ENCODE data around the gene ERI2. TPM values are rescaled to one million over a fixed set of nuclear protein-coding genes. Genes with fewer than 3 reads are reported as not detected.

The ERI2 gene
- total RNA-seq, 2 experiments from 2014 or later: 41.8 to 48.0 TPM

GRCh38 chr16:20822521-20823325 is 16.5 kb upstream of the ERI2 start:
- TF ChIP-seq CTCF (conservative IDR thresholded peaks at IDR 0.05; ENCODE audit: low read length) (no peak), EZH2phosphoT487 (IDR thresholded peaks at IDR 0.05; ENCODE audit: borderline replicate concordance, low read depth, low read length) (no peak)
- Histone ChIP-seq H3K79me2 (ENCODE audit: insufficient read depth, low read depth, low read length) (no peaks in the 10 kb centered on the region), H3K9me2 (ENCODE audit: insufficient read depth, low read length) (no peaks in the 10 kb centered on the region), H2AFZ (ENCODE audit: low read length) (no peak overlapping the region), H3K9me3 (ENCODE audit: low read length) (no peaks in the 10 kb centered on the region), H3K27ac (ENCODE audit: low read depth, low read length, poor library complexity, severe bottlenecking) (no peak overlapping the region), H3K4me2 (ENCODE audit: low read length) (no peak overlapping the region), H3K36me3 (ENCODE audit: insufficient read depth, low read length) (peaks cover 67% of the 10 kb centered on the region), H3K4me1 (ENCODE audit: insufficient read depth, low read length, poor library complexity, severe bottlenecking) (peaks cover 7% of the 10 kb centered on the region), H4K20me1 (ENCODE audit: insufficient read depth, low read length) (no peaks in the 10 kb centered on the region), H3K4me3 (ENCODE audit: low read depth, low read length, poor library complexity, severe bottlenecking) (no peak overlapping the region)
- no TSS peak for BruUV-seq (replicated peaks)
- no peak for DNase-seq (ENCODE audit: low spot score)
- intact Hi-C loops (cut with micrococcal nuclease; ENCODE audit: unreplicated experiment): no loop called here
- POLR2A ChIA-PET: no interaction called here
- CTCF ChIA-PET (ENCODE audit: unreplicated experiment): no interaction called here

GRCh38 chr16:20821682-20822081 is 15.4 kb upstream of the ERI2 start:
- Histone ChIP-seq H3K9me2 (ENCODE audit: insufficient read depth, low read length) (no peaks in the 10 kb centered on the region), H4K20me1 (ENCODE audit: insufficient read depth, low read length) (no peaks in the 10 kb centered on the region), H3K79me2 (ENCODE audit: insufficient read depth, low read depth, low read length) (no peaks in the 10 kb centered on the region), H3K27ac (ENCODE audit: low read depth, low read length, poor library complexity, severe bottlenecking) (no peak overlapping the region), H2AFZ (ENCODE audit: low read length) (no peak overlapping the region), H3K4me2 (ENCODE audit: low read length) (no peak overlapping the region), H3K36me3 (ENCODE audit: insufficient read depth, low read length) (peaks cover 68% of the 10 kb centered on the region), H3K4me3 (ENCODE audit: low read depth, low read length, poor library complexity, severe bottlenecking) (no peak overlapping the region), H3K4me1 (ENCODE audit: insufficient read depth, low read length, poor library complexity, severe bottlenecking) (peaks cover 7% of the 10 kb centered on the region), H3K9me3 (ENCODE audit: low read length) (no peaks in the 10 kb centered on the region)
- intact Hi-C loops (cut with micrococcal nuclease; ENCODE audit: unreplicated experiment): no loop called here
- no TSS peak for BruUV-seq (replicated peaks)
- ChIA-PET POLR2A (no interaction called here), CTCF (ENCODE audit: unreplicated experiment) (no interaction called here)
- no peak for DNase-seq (ENCODE audit: low spot score)
- TF ChIP-seq CTCF (conservative IDR thresholded peaks at IDR 0.05; ENCODE audit: low read length): no peak
- TF ChIP-seq EZH2phosphoT487 (IDR thresholded peaks at IDR 0.05; ENCODE audit: borderline replicate concordance, low read depth, low read length): no peak

- Histone ChIP-seq H3K9me3 (ENCODE audit: low read length) (no peaks in the 10 kb centered on the region), H3K4me3 (ENCODE audit: low read depth, low read length, poor library complexity, severe bottlenecking) (no peak overlapping the region), H3K27ac (ENCODE audit: low read depth, low read length, poor library complexity, severe bottlenecking) (no peak overlapping the region), H3K79me2 (ENCODE audit: insufficient read depth, low read depth, low read length) (no peaks in the 10 kb centered on the region), H3K4me2 (ENCODE audit: low read length) (no peak overlapping the region), H4K20me1 (ENCODE audit: insufficient read depth, low read length) (no peaks in the 10 kb centered on the region), H2AFZ (ENCODE audit: low read length) (no peak overlapping the region), H3K4me1 (ENCODE audit: insufficient read depth, low read length, poor library complexity, severe bottlenecking) (peaks cover 7% of the 10 kb centered on the region), H3K36me3 (ENCODE audit: insufficient read depth, low read length) (peaks cover 72% of the 10 kb centered on the region), H3K9me2 (ENCODE audit: insufficient read depth, low read length) (no peaks in the 10 kb centered on the region)
- BruUV-seq (replicated peaks): no TSS peak
- no peak for TF ChIP-seq CTCF (conservative IDR thresholded peaks at IDR 0.05; ENCODE audit: low read length)
- no peak for TF ChIP-seq EZH2phosphoT487 (IDR thresholded peaks at IDR 0.05; ENCODE audit: borderline replicate concordance, low read depth, low read length)
- intact Hi-C loops (cut with micrococcal nuclease; ENCODE audit: unreplicated experiment): loop anchor here (2.0 kb wide), 1 partner anchor 16 kb away; no protein-coding TSS in a partner anchor
- ChIA-PET CTCF (ENCODE audit: unreplicated experiment) (no interaction called here), POLR2A (interaction anchor here (0.6 to 1.4 kb wide), 3 partner anchors 12 to 221 kb away, joined by 3 to 7 read pairs (median 4); no protein-coding TSS in a partner anchor)
- DNase-seq (ENCODE audit: low spot score): no peak
Observed at GRCh38 chr16:20818929-20819585, 12.8 kb upstream of the ERI2 start.

Measured in OCI-LY7 (cell line).